B cell (primary cell): ENCODE measurements around the gene ELF1. TPM values are rescaled to one million over a fixed set of nuclear protein-coding genes. Genes with fewer than 3 reads are reported as not detected.

Experiments
- ATAC-seq: fragments of 200-7000 bp; cut with Tn5 transposase; one replicate; pipeline ENCODE4 v1.10.0; 2021; ENCODE audit warnings: low read depth, mild to moderate bottlenecking, moderate number of reproducible peaks, moderate library complexity
- CTCF ChIA-PET: fragments of 350-600 bp; sonication (Branson Sonifier 250); formaldehyde crosslinking; loops from one replicate; lab custom pipeline; 2021; ENCODE audit warnings: antibody characterized with exemption, inconsistent platforms; lab: Charles Lee
- POLR2A ChIA-PET: fragments of 350-600 bp; sonication (Branson Sonifier 250); formaldehyde crosslinking; loops from one replicate; lab custom pipeline; 2021; ENCODE audit warnings: antibody characterized with exemption; lab: Charles Lee
- DNase-seq: peaks from one replicate; pipeline ENCODE4 v3.0.0; 2013
- H2AFZ ChIP-seq: 2 replicates; pipeline ENCODE4 v1.6.1; 2012; ENCODE audit warnings: mild to moderate bottlenecking, low read depth, low read length; ENCODE audit not compliant: insufficient read depth, poor library complexity, severe bottlenecking
- H3K27ac ChIP-seq, 2 donors: 1 replicate in 1 of 2; 2 replicates in 1 of 2; pipeline ENCODE4 v1.5.1; 2012 to 2013; ENCODE audit warnings: low read length in 2 of 2, mild to moderate bottlenecking in 2 of 2, moderate library complexity in 1 of 2
- H3K27me3 ChIP-seq, 4 experiments: fragments of 200-600 bp in 1 of 4; sonication (generic) in 1 of 4; replicated peaks in 1 of 4; 1 replicate in 2 of 4; 2 replicates in 2 of 4; pipeline versions ENCODE4 v1.6.1 to v1.7.0; 2013 to 2016; ENCODE audit warnings: low read length in 3 of 4, mild to moderate bottlenecking in 2 of 4, mixed read lengths in 1 of 4, moderate library complexity in 1 of 4; ENCODE audit not compliant: insufficient read depth in 4 of 4, control insufficient read depth in 3 of 4; ENCODE audit errors: control extremely low read depth in 1 of 4
- H3K36me3 ChIP-seq, 2 experiments: replicated peaks in 1 of 2; 1 replicate in 1 of 2; 2 replicates in 1 of 2; pipeline versions ENCODE4 v1.6.1 to v1.7.1; 2013; ENCODE audit warnings: low read length in 1 of 2; ENCODE audit not compliant: insufficient read depth in 2 of 2, control insufficient read depth in 1 of 2; ENCODE audit errors: control extremely low read depth in 1 of 2, extremely low read depth in 1 of 2
- H3K4me1 ChIP-seq, 2 donors: fragments of 200-600 bp in 1 of 2; sonication (generic) in 1 of 2; 1 replicate in 1 of 2; 2 replicates in 1 of 2; pipeline versions ENCODE4 v1.5.1 to v1.6.1; 2013 to 2017; ENCODE audit warnings: low read length in 2 of 2; ENCODE audit not compliant: control insufficient read depth in 2 of 2, insufficient read depth in 2 of 2
- H3K4me2 ChIP-seq: replicated peaks from 2 replicates; pipeline ENCODE3; 2012; ENCODE audit warnings: mild to moderate bottlenecking, low read depth, low read length; ENCODE audit not compliant: poor library complexity, severe bottlenecking
- H3K4me3 ChIP-seq, 5 experiments: fragments of 200-600 bp in 1 of 5; sonication (generic) in 1 of 5; 1 replicate in 3 of 5; 2 replicates in 2 of 5; pipeline versions ENCODE4 v1.5.1 to v1.7.0; 2011 to 2016; ENCODE audit warnings: low read length in 4 of 5, mild to moderate bottlenecking in 4 of 5, low read depth in 2 of 5, control low read depth in 1 of 5, moderate library complexity in 1 of 5; ENCODE audit not compliant: insufficient read depth in 1 of 5; ENCODE audit errors: control extremely low read depth in 1 of 5, extremely low read depth in 1 of 5
- H3K79me2 ChIP-seq: fragments of 200-600 bp; sonication (generic); one replicate; pipeline ENCODE4 v1.6.0; 2016; ENCODE audit warnings: low read length; ENCODE audit not compliant: control insufficient read depth, insufficient read depth
- H3K9ac ChIP-seq: fragments of 200-600 bp; sonication (generic); 2 replicates; pipeline ENCODE4 v1.6.1; 2017; ENCODE audit warnings: mild to moderate bottlenecking, low read length, moderate library complexity
- H3K9me3 ChIP-seq, 3 donors: one replicate each; pipeline versions ENCODE4 v1.6.1 to v1.7.1; 2013; ENCODE audit warnings: low read length in 2 of 3; ENCODE audit not compliant: control insufficient read depth in 2 of 3, insufficient read depth in 1 of 3; ENCODE audit errors: control extremely low read depth in 1 of 3
- H4K20me1 ChIP-seq: 2 replicates; pipeline ENCODE4 v1.6.0; 2012; ENCODE audit warnings: mild to moderate bottlenecking, low read length; ENCODE audit not compliant: insufficient read depth, control insufficient read depth, poor library complexity, severe bottlenecking
- H3K27ac Mint-ChIP-seq: one replicate; pipeline ENCODE4 v1.8.0; 2021; ENCODE audit warnings: mixed read lengths
- H3K27me3 Mint-ChIP-seq: one replicate; pipeline ENCODE4 v1.8.0; 2021; ENCODE audit warnings: mixed read lengths
- H3K4me1 Mint-ChIP-seq: one replicate; pipeline ENCODE4 v1.8.0; 2021; ENCODE audit warnings: mixed read lengths
- H3K4me3 Mint-ChIP-seq: one replicate; pipeline ENCODE4 v1.8.0; 2021; ENCODE audit warnings: mixed read lengths
- H3K9me3 Mint-ChIP-seq: one replicate; pipeline ENCODE4 v1.8.0; 2022; ENCODE audit warnings: mixed read lengths; ENCODE audit not compliant: insufficient read depth
- CTCF ChIP-seq: fragments of 200-600 bp; IDR thresholded peaks from one replicate; pipeline ENCODE4 v1.8.0; 2022; ENCODE audit warnings: antibody characterized with exemption, mild to moderate bottlenecking
- EZH2 ChIP-seq: IDR thresholded peaks from 2 replicates; pipeline ENCODE4 v1.6.1; 2012; ENCODE audit warnings: borderline replicate concordance, low read depth, mild to moderate bottlenecking, moderate library complexity, low read length; ENCODE audit not compliant: insufficient read depth, poor library complexity, severe bottlenecking
- WGBS: methylation state at CpG from one replicate; pipeline ENCODE4 v1.1.5; 2013; ENCODE audit warnings: missing lambda C conversion rate; ENCODE audit not compliant: insufficient coverage; 5-methylcytosine and 5-hydroxymethylcytosine counted together
- intact Hi-C: fragments of 100-400 bp; cut with micrococcal nuclease; formaldehyde crosslinking; loops from one replicate; pipeline ENCODE4 v1.10.0; 2022
- polyA minus RNA-seq: library from RNA; depleted of rRNA, polyadenylated mRNA; stranded (reverse); fragments of >200 nt; gene quantifications from 2 replicates; pipeline ENCODE4 v1.2.3, GENCODE V29; 2012
- polyA plus RNA-seq: library from polyadenylated mRNA; depleted of rRNA; stranded (reverse); fragments of >200 nt; gene quantifications from 2 replicates; pipeline ENCODE4 v1.2.3, GENCODE V29; 2012
- total RNA-seq, 2 donors: library from RNA; stranded (reverse); fragments of 120-200 nt in 1 of 2; gene quantifications; 1 replicate in 1 of 2; 2 replicates in 1 of 2; pipeline versions ENCODE4 v1.2.3 to v1.2.4, GENCODE V29; 2013 to 2022

The ELF1 gene
- total RNA-seq (185 and 186 TPM in 2 replicates), polyA plus RNA-seq (62.0 and 105 TPM in 2 replicates), polyA minus RNA-seq (110 and 159 TPM in 2 replicates)
- 131 TPM for total RNA-seq (2013)

GRCh38 chr13:41019011-41019487 lies at the start of gene ELF1:
Gene ELF1 (minus strand): TSS chr13:41019316. CDS start chr13:40982054, 37,262 bp downstream.
- Mint-ChIP-seq H3K9me3 (no peaks in the 10 kb centered on the region), H3K4me1 (peaks cover 52% of the 10 kb centered on the region), H3K4me3 (peak within 1 kb of the TSS; percentile 94), H3K27ac (peak within 1 kb of the TSS; percentile 98), H3K27me3 (no peaks in the 10 kb centered on the region)
- H2AFZ ChIP-seq, result peak within 1 kb of the TSS; percentile 36
- peak within 1 kb of the TSS; percentile 65 to 99 (median 75) for H3K4me3 ChIP-seq
- H3K9me3 ChIP-seq, result no peaks in the 10 kb centered on the region
- DNase-seq (peak; percentile 91), ATAC-seq (peak; percentile 89)
- ChIA-PET CTCF (interaction anchor here (0.7 to 7.8 kb wide), 16 partner anchors 10 to 242 kb away, joined by 3 to 63 read pairs (median 4); partner anchors contain the start of genes SLC25A15 and WBP4), POLR2A (interaction anchor here (0.6 to 4.4 kb wide), 6 partner anchors 13 to 1275 kb away, joined by 3 to 32 read pairs (median 4); partner anchors contain the start of gene WBP4)
- peaks cover 0 to 7% of the 10 kb centered on the region in 2 experiments for H3K36me3 ChIP-seq
- H3K27ac ChIP-seq, result peak within 1 kb of the TSS; percentile 96 to 100
- no peak for TF ChIP-seq EZH2
- no peak for TF ChIP-seq CTCF
- H3K9ac ChIP-seq, result peak within 1 kb of the TSS; percentile 99
- H3K4me1 ChIP-seq, result peaks cover 29 to 33% of the 10 kb centered on the region in 2 donors
- H3K79me2 ChIP-seq, result peaks cover 90% of the 10 kb centered on the region
- H3K27me3 ChIP-seq, result no peaks in the 10 kb centered on the region
- 0% methylated on average over 1 of the region's 4 CpGs for WGBS
- H4K20me1 ChIP-seq, result peaks cover 2% of the 10 kb centered on the region
- intact Hi-C loops, result loop anchor here (1.0 to 5.0 kb wide), 7 partner anchors 34 to 352 kb away; partner anchors contain the start of genes FOXO1 and KBTBD6
- peak within 1 kb of the TSS; percentile 76 for H3K4me2 ChIP-seq

- Histone ChIP-seq H3K27ac (no peak overlapping the region), H2AFZ (no peak overlapping the region), H3K79me2 (peaks cover 27% of the 10 kb centered on the region), H3K4me1 (peaks cover 6 to 8% of the 10 kb centered on the region in 2 donors), H3K27me3 (no peaks in the 10 kb centered on the region), H3K9ac (no peak overlapping the region), H3K4me2 (no peak overlapping the region), H3K4me3 (no peak overlapping the region), H3K36me3 (peaks cover 10 to 27% of the 10 kb centered on the region in 2 experiments), H3K9me3 (no peaks in the 10 kb centered on the region), H4K20me1 (no peaks in the 10 kb centered on the region)
- POLR2A ChIA-PET, result no interaction called here
- DNase-seq, result no peak
- no peak overlapping the region for H3K4me3 Mint-ChIP-seq
- no peak overlapping the region for H3K27ac Mint-ChIP-seq
- intact Hi-C loops, result no loop called here
- ATAC-seq, result no peak
- H3K9me3 Mint-ChIP-seq, result no peaks in the 10 kb centered on the region
- TF ChIP-seq EZH2 (no peak), CTCF (no peak)
- CTCF ChIA-PET, result interaction anchor here (0.7 to 3.3 kb wide), 3 partner anchors 9 to 898 kb away, joined by 3 to 15 read pairs (median 10); no protein-coding TSS in a partner anchor
- peaks cover 11% of the 10 kb centered on the region for H3K4me1 Mint-ChIP-seq
- H3K27me3 Mint-ChIP-seq, result no peaks in the 10 kb centered on the region
Measured at GRCh38 chr13:41065078-41065477, 46.0 kb upstream of the ELF1 start.
